Muscle of back (tissue), 11 donors: ENCODE measurements around the gene SNAI1. TPM values are rescaled to one million over a fixed set of nuclear protein-coding genes. Genes with fewer than 3 reads are reported as not detected.
A peak's percentile ranks its signal among the peaks of the same experiment; 100 is the strongest.
"Not testable (repeated sequence)": the region's sequence is repeated elsewhere in the genome, so short reads cannot be mapped to it uniquely, and the experiment has no call there.

Source experiments
- DNase-seq, 3 donors: peaks; one replicate each; pipeline versions ENCODE4 v3.0.0 to v3.0.0-alpha.2; 2013
- polyA plus RNA-seq, 10 donors: library from polyadenylated mRNA; unstranded; fragments of 120-200 nt; gene quantifications; one replicate each; pipeline ENCODE4 v1.2.1, GENCODE V29; 2013; ENCODE audit not compliant: insufficient read length in 10 of 10

The SNAI1 gene
- polyA plus RNA-seq, 10 donors = 6.0 to 15.9 (median 8.3) TPM

GRCh38 chr20:49984426-49985153 lies 1.8 kb downstream of the SNAI1 start:
- no peak for DNase-seq

- DNase-seq = no peak
Measured at GRCh38 chr20:49985157-49985556, 2.4 kb downstream of the SNAI1 start.

- peak in 2 of 3 donors; percentile 34 for DNase-seq
Measured at GRCh38 chr20:49985617-49986016, 2.8 kb downstream of the SNAI1 start.

- no peak for DNase-seq
Measured at GRCh38 chr20:49986049-49986448, 3.3 kb downstream of the SNAI1 start.

GRCh38 chr20:49987015-49987867 lies 4.5 kb downstream of the SNAI1 start:
- DNase-seq = no peak

- peak in 1 of 3 donors; percentile 41 for DNase-seq
Measured at GRCh38 chr20:49987868-49988690, 5.3 kb downstream of the SNAI1 start.

- DNase-seq = peak; percentile 74 to 89 (median 80)
Measured at GRCh38 chr20:49989234-49990065, 6.7 kb downstream of the SNAI1 start.

GRCh38 chr20:49990271-49990720 lies 7.5 kb downstream of the SNAI1 start:
- peak in 1 of 3 donors; percentile 55 for DNase-seq

GRCh38 chr20:49993301-49993751 lies 10.5 kb downstream of the SNAI1 start:
- no peak for DNase-seq

GRCh38 chr20:49995586-49995985 lies 12.8 kb downstream of the SNAI1 start:
- DNase-seq = no peak

- DNase-seq = not testable (repeated sequence)
Measured at GRCh38 chr20:49998478-49999188, 15.9 kb downstream of the SNAI1 start.

- DNase-seq = no peak
Measured at GRCh38 chr20:49999329-49999728, 16.5 kb downstream of the SNAI1 start.

- not testable (repeated sequence) for DNase-seq
Measured at GRCh38 chr20:50000548-50001222, 17.9 kb downstream of the SNAI1 start.

- DNase-seq = no peak
Measured at GRCh38 chr20:50001784-50002311, 19.1 kb downstream of the SNAI1 start.

GRCh38 chr20:50003253-50003656 lies 20.5 kb downstream of the SNAI1 start:
- DNase-seq = peak in 1 of 3 donors; percentile 85

- no peak for DNase-seq
Measured at GRCh38 chr20:50004229-50004628, 21.4 kb downstream of the SNAI1 start.

- no peak for DNase-seq
Measured at GRCh38 chr20:50005471-50005981, 22.7 kb downstream of the SNAI1 start.

GRCh38 chr20:50007369-50007768 lies 24.6 kb downstream of the SNAI1 start:
- DNase-seq = no peak

GRCh38 chr20:50008007-50008406 lies 25.2 kb downstream of the SNAI1 start:
- DNase-seq = no peak
